ENCODE data around the gene CEP20. TPM values are rescaled to one million over a fixed set of nuclear protein-coding genes. Genes with fewer than 3 reads are reported as not detected.
A peak's percentile ranks its signal among the peaks of the same experiment; 100 is the strongest.

CEP20 gene
- total RNA-seq, 1 experiment from 2014 or later, result 36.9 TPM

DNA sequence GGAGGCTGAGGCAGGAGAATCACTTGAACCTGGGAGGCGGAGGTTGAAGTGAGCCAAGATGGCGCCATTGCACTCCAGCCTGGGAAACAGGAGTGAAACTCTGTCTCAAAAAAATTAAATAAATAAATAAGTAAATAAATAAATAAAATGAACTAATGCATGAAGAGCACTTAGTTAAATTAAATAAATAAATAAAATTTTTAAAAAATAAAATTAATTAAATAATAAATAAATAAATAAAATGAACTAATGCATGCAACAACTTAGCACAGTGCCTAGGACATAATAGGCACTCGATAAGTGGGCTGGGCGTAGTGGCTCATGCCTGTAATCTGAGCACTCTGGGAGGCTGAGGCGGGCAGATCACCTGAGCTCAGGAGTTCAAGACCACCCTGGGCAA, 15.6 kb upstream of the CEP20 start:
- Mint-ChIP-seq H3K4me3 (no peak overlapping the region), H3K27me3 (ENCODE audit: low read depth) (no peaks in the 10 kb centered on the region), H3K27ac (peak overlapping the region in 1 of 3 experiments; percentile 35; a peak in 1 of 7 replicates), H3K4me1 (peaks cover 8 to 9% of the 10 kb centered on the region in 2 experiments; a peak in 3 of 4 replicates), H3K9me3 (no peaks in the 10 kb centered on the region), H3K36me3 (ENCODE audit: insufficient read depth in 1 of 3, low read depth in 3 of 3) (no peaks in the 10 kb centered on the region)
- Histone ChIP-seq H2BK15ac (ENCODE audit: low read depth, low read length) (no peak overlapping the region), H3K79me1 (ENCODE audit: insufficient read depth, low read depth, low read length, poor library complexity, severe bottlenecking) (no peaks in the 10 kb centered on the region), H3K27me3 (ENCODE audit: insufficient read depth, low read length) (no peaks in the 10 kb centered on the region), H4K5ac (ENCODE audit: insufficient read length, low read depth, low read length) (no peak overlapping the region), H4K8ac (replicated peaks; ENCODE audit: insufficient read length, low read depth, low read length) (no peak overlapping the region), H2AFZ (ENCODE audit: low read length) (no peak overlapping the region), H3K4ac (ENCODE audit: low read depth, low read length) (no peak overlapping the region), H2AK5ac (ENCODE audit: insufficient read length, low read length) (no peak overlapping the region), H3K9ac (ENCODE audit: extremely low read depth, insufficient read length, low read length) (no peak overlapping the region), H3K14ac (ENCODE audit: insufficient read depth, low read length) (no peak overlapping the region), H3K4me1 (ENCODE audit: insufficient read depth, low read length) (no peaks in the 10 kb centered on the region), H3K23me2 (ENCODE audit: insufficient read length, low read depth, low read length, poor library complexity, severe bottlenecking) (no peaks in the 10 kb centered on the region), H3K79me2 (ENCODE audit: insufficient read depth, low read length) (no peaks in the 10 kb centered on the region), H2BK5ac (ENCODE audit: insufficient read length, low read length) (no peak overlapping the region), H3K18ac (ENCODE audit: insufficient read length, low read depth, low read length) (no peak overlapping the region), H3K9me3 (ENCODE audit: control insufficient read depth, low read depth, low read length) (no peaks in the 10 kb centered on the region), H4K20me1 (ENCODE audit: control insufficient read depth, insufficient read depth, insufficient read length) (no peaks in the 10 kb centered on the region), H3K4me2 (ENCODE audit: insufficient read depth, insufficient read length, low read length) (no peak overlapping the region), H2BK20ac (ENCODE audit: low read depth, low read length, poor library complexity, severe bottlenecking) (no peak overlapping the region), H2BK120ac (ENCODE audit: low read depth, low read length, poor library complexity, severe bottlenecking) (no peak overlapping the region), H3T11ph (ENCODE audit: low read length) (no peak overlapping the region), H3K27ac (ENCODE audit: insufficient read length, low read depth, low read length) (no peak overlapping the region), H2BK12ac (ENCODE audit: insufficient read length, low read depth, low read length) (no peak overlapping the region), H4K91ac (ENCODE audit: insufficient read length, low read depth, low read length) (no peak overlapping the region), H3K56ac (ENCODE audit: insufficient read length, low read depth, low read length) (no peak overlapping the region), H3K23ac (ENCODE audit: insufficient read length, low read depth, low read length) (no peak overlapping the region)
- DNase-seq, result no peak
- TF ChIP-seq, protein P1, sequence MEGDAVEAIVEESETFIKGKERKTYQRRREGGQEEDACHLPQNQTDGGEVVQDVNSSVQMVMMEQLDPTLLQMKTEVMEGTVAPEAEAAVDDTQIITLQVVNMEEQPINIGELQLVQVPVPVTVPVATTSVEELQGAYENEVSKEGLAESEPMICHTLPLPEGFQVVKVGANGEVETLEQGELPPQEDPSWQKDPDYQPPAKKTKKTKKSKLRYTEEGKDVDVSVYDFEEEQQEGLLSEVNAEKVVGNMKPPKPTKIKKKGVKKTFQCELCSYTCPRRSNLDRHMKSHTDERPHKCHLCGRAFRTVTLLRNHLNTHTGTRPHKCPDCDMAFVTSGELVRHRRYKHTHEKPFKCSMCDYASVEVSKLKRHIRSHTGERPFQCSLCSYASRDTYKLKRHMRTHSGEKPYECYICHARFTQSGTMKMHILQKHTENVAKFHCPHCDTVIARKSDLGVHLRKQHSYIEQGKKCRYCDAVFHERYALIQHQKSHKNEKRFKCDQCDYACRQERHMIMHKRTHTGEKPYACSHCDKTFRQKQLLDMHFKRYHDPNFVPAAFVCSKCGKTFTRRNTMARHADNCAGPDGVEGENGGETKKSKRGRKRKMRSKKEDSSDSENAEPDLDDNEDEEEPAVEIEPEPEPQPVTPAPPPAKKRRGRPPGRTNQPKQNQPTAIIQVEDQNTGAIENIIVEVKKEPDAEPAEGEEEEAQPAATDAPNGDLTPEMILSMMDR (conservative IDR thresholded peaks at IDR 0.05), result no peak
- WGBS (ENCODE audit: extremely low coverage, insufficient read length, low lambda C conversion rate), result no CpG with 5 or more reads among the region's 5 CpGs
